Measurements from ENCODE around the gene CALCOCO1.
"Not testable (repeated sequence)": the region's sequence is repeated elsewhere in the genome, so short reads cannot be mapped to it uniquely, and the experiment has no call there.

The CALCOCO1 gene, protein sequence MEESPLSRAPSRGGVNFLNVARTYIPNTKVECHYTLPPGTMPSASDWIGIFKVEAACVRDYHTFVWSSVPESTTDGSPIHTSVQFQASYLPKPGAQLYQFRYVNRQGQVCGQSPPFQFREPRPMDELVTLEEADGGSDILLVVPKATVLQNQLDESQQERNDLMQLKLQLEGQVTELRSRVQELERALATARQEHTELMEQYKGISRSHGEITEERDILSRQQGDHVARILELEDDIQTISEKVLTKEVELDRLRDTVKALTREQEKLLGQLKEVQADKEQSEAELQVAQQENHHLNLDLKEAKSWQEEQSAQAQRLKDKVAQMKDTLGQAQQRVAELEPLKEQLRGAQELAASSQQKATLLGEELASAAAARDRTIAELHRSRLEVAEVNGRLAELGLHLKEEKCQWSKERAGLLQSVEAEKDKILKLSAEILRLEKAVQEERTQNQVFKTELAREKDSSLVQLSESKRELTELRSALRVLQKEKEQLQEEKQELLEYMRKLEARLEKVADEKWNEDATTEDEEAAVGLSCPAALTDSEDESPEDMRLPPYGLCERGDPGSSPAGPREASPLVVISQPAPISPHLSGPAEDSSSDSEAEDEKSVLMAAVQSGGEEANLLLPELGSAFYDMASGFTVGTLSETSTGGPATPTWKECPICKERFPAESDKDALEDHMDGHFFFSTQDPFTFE

GRCh38 chr12:53727310-53728041, at the start of gene CALCOCO1:
Gene CALCOCO1 (minus strand): TSS chr12:53727452. CDS start chr12:53725242, 2,210 bp downstream.
- peak; percentile 96 for DNase-seq (ENCODE audit: low read depth)

DNA sequence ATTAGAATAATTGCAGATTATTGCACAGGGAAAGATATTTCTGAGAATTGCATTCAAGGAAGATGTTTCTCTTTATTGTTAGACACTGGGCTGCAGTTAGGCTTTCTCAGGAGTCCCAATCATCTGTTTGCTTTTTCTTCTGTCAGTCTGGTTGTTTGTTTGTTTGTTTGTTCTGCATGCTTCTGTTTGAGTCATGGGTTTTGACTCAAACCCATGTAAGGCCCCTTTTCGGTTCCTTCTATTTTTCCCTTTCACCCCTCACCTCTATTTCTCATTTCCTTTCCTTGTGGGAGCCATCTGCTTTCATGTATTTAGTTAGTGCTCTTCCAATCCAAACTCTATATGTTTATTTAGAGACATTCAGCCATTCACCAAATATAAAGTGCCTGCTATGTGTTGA, 49.6 kb upstream of the CALCOCO1 start:
- DNase-seq (ENCODE audit: low read depth): no peak

DNA sequence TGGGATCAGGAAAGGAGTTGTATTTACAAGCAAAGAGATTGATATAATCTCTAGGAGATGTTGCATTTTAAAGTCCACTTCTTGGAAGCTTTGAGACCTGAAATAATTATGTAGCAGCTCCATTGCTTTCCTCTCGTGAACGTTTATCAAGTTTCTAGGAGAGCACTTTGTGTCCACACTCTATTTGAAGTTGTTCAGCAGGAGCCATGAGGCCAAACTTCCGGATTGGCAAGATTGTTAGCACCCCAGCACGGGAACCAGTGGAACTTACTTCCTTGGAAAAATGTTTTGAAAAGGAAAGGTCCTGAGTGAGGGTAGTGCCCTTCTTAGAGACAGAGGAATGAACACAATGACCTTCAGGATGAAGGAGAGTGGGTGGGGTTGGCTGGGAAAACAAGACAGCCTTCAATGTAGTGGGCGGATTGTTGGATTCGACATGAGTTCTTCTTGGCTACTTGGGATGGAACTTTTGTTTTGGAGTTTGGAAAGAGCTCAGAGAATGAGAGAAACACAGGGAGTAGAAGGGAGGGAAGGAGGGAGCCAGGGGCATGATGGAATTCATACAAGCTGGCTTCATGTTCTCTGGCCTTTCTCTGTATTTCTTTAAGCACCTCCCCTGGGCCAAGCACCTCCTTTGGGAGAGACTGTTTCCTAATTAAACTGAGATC, 48.4 kb upstream of the CALCOCO1 start:
- no peak for DNase-seq (ENCODE audit: low read depth)

- DNase-seq (ENCODE audit: low read depth): no peak
These were observed 43.0 kb upstream of the CALCOCO1 start for GRCh38 chr12:53770281-53770680.

DNA sequence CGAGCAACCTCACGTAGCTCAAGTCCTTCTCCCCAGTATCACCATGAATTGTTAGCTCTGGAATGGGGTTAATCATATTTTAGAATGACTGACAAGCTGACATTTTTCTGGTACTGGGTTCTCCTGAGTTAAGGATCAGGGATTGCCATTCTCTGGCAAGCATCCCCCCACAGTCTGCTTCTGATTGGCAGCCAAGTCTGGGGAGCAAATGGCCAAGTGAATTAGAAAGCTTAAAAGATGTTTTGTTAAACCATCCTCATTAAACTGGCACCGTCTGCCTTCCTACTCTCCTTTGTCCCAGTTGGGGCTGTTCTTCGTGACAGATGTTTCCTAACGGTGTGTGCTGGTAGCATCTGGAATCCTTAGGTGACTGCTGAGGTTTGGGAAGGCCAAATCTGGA, 41.7 kb upstream of the CALCOCO1 start:
- DNase-seq (ENCODE audit: low read depth): no peak

DNA sequence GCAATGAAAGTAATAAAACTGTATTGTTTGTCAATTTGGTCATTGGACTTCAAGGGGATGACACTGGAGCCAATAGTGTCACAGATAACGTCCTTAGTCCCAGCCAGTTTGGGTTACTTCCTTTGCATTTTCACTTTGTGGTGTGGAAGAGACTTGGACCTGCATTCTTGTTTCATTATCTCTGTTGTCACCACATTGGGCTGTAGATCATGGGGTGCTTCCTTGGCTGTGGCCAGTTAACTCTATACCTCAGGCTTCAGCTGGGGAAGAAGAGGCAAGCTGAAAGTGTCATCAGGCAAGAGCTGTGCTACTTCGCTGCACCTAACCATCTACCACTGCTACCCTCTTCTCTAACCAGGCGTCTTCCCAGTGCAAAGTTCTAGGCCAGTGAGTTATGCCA, 39.6 kb upstream of the CALCOCO1 start:
- DNase-seq (ENCODE audit: low read depth): no peak

- DNase-seq (ENCODE audit: low read depth): no peak
These were observed 38.6 kb upstream of the CALCOCO1 start for GRCh38 chr12:53765891-53766290.

DNA sequence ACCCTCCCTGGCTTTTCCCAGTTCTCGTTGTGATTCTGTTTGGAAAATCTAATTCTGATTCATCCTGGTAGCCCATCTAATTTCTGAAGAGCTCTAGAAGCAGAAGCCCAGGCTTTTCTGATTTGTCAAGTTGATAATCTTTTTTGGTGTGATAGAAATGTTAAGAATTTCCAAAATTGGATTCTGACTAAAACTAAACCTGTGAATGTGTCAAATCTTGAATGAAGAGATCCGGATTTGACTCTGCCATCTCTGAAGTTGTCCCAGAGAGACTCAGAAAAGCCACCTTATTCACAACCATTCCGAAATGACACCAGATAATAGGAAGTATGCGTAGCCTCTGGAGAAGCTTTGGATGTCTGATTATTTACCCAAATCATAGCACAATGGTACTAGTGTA, 37.4 kb upstream of the CALCOCO1 start:
- no peak for DNase-seq (ENCODE audit: low read depth)

GRCh38 chr12:53762793-53763192, 35.5 kb upstream of the CALCOCO1 start:
- not testable (repeated sequence) for DNase-seq (ENCODE audit: low read depth)

DNA sequence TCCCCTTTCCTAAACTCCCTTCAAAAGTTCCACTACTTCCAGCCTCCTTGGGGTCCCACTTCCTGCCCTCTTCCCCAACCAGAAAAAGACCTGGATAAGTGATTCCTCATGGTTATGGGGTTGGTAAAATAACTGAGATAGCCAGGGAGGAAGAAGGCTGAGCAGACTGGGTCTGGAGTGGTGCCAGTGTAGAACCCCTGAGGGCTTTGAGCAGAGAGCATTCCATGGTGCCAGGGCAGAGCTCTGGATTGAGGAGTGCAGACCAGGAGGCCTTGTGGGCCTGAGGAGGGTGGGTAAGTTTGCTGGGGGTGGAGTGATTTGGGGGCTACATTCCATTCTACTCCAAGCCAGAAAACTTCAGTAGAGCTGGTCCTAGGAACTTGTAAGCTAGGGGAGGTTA, 34.1 kb upstream of the CALCOCO1 start:
- no peak for DNase-seq (ENCODE audit: low read depth)

GRCh38 chr12:53759261-53759660, 32.0 kb upstream of the CALCOCO1 start:
- DNase-seq (ENCODE audit: low read depth): no peak

- no peak for DNase-seq (ENCODE audit: low read depth)
These were observed 31.5 kb upstream of the CALCOCO1 start for GRCh38 chr12:53758730-53759103.

DNA sequence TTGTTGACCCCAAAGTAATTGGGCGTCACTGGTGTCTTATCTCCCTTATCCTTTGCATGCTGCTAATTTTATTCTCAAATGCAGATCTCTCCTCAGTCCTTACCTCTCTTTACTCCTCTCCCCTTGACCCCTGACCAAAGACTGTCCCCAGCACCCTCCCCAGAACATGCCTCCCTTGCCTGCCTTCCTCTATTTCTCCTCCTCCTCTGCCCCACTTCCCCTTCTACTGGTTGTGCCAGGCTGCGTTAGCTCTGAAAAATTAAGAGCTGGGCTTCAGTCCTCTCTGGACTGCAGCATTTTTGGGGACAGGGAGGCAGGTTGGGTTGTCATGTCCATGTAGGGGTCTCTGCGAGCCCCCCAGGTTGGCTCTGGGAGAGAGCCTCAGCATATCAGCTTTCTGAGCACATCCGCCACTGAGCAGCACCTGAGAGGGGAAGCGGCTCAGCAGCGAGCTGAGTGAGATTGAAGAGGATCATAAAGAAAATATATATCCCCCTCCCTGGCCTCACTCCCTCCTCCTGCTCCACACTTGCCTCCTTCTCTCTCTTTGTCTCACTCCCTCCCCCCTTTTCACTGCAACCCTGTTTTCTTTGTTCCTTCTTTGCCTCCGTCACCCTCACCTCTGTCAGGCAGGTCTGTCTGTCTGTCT, 31.0 kb upstream of the CALCOCO1 start:
- DNase-seq (ENCODE audit: low read depth): no peak

DNA sequence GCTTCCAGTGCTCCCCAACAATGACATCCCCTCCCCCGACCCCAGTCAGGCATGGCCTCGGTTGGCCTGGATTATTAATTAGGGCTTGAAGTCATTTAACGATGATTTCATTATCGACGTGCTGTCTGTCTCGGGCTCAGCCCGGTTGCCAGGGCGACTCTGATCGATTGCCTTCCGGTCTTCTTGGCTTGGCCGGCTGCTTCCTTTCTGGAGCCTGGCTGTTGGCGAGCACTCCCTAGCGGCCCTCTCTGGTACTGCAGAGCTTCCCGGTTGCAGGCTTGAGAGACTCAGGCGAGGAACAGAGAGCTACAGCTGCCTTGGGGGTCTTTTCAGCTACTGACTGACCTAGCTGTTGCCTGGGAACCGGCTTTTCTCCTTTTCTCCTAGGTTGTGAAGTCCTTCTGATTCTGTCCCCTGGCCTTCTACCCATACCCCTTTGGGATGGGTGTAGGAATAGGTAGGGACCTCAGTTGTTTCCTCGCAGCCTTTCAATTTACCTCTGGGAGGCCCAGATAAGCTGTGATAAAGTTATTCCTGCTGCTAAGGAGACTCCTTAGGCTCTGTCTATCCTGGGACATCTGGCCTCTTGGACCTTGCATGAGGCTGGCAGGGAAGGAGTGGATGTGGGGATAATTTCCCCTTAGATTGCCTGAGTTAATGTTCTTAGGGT, 30.0 kb upstream of the CALCOCO1 start:
- peak; percentile 72 for DNase-seq (ENCODE audit: low read depth)

DNA sequence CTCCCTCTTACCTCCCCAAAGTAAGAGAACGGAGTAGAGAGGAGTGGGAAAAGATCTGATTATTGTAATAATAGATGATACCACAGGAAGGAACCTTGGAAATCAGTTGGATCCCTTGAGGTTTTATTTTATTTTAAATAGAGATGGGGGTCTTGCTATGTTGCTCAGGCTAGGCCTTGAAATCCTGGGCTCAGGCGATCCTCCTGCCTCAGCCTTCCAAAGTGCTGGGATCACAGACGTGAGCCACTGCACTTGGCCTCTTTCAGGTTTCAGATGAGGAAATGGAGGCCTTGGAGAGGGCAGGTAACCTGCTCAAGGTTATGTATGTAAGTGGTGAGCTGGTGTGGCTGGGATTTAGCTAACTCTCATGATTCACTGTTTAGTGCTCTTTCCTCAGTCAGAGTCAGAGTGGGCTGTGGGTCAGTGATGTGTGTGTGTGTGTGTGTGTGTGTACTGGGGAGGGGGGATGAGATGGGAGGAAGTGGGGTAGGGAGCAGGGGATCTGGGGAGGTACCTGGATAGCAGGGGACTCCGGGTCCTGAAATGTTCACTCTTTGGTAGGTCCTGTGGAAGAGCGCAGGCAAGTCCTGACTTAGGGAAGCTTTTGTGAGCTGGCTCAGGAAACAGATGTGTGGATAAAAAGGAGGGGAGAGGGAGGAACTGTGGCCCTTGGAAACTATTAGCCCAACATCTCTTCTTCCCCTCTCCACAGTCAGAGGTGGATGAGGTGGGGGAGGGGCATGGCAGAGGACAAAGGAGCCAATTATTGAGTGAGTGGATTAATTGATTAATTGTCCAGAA, 29.2 kb upstream of the CALCOCO1 start:
- DNase-seq (ENCODE audit: low read depth): no peak

DNA sequence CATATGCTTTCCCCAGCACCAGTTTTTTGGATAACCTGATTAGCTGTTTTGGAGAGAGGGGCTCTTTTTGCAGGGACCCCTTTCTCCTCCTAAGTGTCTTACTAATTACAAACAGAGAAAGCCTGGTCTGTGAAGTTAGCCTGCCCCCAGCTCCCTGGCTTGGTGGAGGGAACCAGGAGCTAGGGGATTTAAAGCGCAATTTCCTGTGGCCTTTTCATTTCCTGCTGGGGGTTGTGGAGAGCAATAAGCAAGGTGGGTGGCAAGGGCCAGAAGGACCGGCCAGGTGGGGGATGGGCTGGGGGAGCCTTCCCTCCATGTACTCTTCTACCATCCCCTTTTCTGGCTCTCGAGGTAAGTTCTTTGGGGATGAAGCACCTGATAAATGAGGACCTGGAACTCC, 28.6 kb upstream of the CALCOCO1 start:
- no peak for DNase-seq (ENCODE audit: low read depth)

DNA sequence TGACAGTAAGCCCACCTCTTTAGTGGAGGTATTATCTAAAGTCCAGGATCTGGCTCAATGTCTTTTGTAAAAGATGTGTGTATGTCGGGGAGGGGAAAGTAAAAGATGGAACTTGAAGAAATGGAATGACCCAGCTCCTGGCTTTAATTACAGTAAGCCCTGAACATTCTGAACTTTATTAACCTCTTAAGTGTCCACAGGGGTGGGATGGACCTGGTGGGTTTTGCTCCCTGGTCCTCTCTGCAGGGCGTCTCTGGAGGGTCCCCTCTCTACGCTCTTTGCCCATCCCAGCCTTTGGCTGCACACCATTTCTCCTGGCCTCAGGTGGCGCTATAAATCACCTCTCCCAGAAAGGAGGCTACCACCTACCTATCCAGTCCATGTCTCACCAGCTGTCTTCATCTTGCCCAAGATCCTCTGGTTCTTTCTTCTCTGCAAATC, 28.2 kb upstream of the CALCOCO1 start:
- DNase-seq (ENCODE audit: low read depth): no peak

- no peak for DNase-seq (ENCODE audit: low read depth)
These were observed 27.5 kb upstream of the CALCOCO1 start for GRCh38 chr12:53754633-53755264.

- no peak for DNase-seq (ENCODE audit: low read depth)
These were observed 26.9 kb upstream of the CALCOCO1 start for GRCh38 chr12:53754188-53754585.

GRCh38 chr12:53752621-53753020, 25.4 kb upstream of the CALCOCO1 start:
- DNase-seq (ENCODE audit: low read depth): no peak
